GM12891 (cell line): ENCODE results near the gene NRG2.

Experiments
- DNase-seq: peaks from one replicate; pipeline ENCODE4 v3.0.0; 2011; ENCODE audit warnings: low spot score; ENCODE audit not compliant: insufficient read length
- FAIRE-seq: peaks from 2 replicates; lab custom pipeline; 2011; peaks lifted over from hg19 to GRCh38; lab: Jason Lieb, UNC
- PAX5 ChIP-seq: IDR thresholded peaks from 2 replicates; pipeline ENCODE4 v1.6.1; 2011; ENCODE audit warnings: low read length, moderate library complexity, mild to moderate bottlenecking; ENCODE audit not compliant: insufficient read depth, severe bottlenecking
- POLR2A ChIP-seq: IDR thresholded peaks from 2 replicates; pipeline ENCODE4 v1.6.1; 2011; ENCODE audit warnings: low read depth, low read length, control low read depth
- POLR2AphosphoS5 ChIP-seq: IDR thresholded peaks from 2 replicates; pipeline ENCODE4 v1.6.1; 2011; ENCODE audit warnings: low read depth, low read length, control low read depth
- POU2F2 ChIP-seq: IDR thresholded peaks from 2 replicates; pipeline ENCODE4 v1.6.1; 2011; ENCODE audit warnings: low read depth, mild to moderate bottlenecking, control low read depth, low read length, moderate library complexity
- SPI1 ChIP-seq: IDR thresholded peaks from 2 replicates; pipeline ENCODE4 v1.6.1; 2011; ENCODE audit warnings: low read depth, low read length, control low read depth
- TAF1 ChIP-seq: IDR thresholded peaks from 2 replicates; pipeline ENCODE4 v1.6.1; 2011; ENCODE audit warnings: low read depth, low read length, control low read depth

The NRG2 gene

GRCh38 chr5:139837711-139838380, 205.3 kb downstream of the NRG2 start:
- DNase-seq (no peak), FAIRE-seq (no peak)
- no peak for TF ChIP-seq POLR2AphosphoS5
- no peak for TF ChIP-seq TAF1
- no peak for TF ChIP-seq POU2F2
- no peak for TF ChIP-seq PAX5
- no peak for TF ChIP-seq SPI1
- no peak for TF ChIP-seq POLR2A

GRCh38 chr5:139836469-139837208, 206.5 kb downstream of the NRG2 start:
- no peak for DNase-seq
- no peak for FAIRE-seq
- TF ChIP-seq POLR2A (no peak), POU2F2 (no peak), PAX5 (no peak), TAF1 (no peak), POLR2AphosphoS5 (no peak), SPI1 (no peak)

GRCh38 chr5:139835656-139836055, 207.4 kb downstream of the NRG2 start:
- FAIRE-seq (no peak), DNase-seq (no peak)
- TF ChIP-seq POLR2AphosphoS5: no peak
- TF ChIP-seq POU2F2: no peak
- no peak for TF ChIP-seq SPI1
- no peak for TF ChIP-seq PAX5
- TF ChIP-seq TAF1: no peak
- no peak for TF ChIP-seq POLR2A

GRCh38 chr5:139833525-139833924, 209.6 kb downstream of the NRG2 start:
- TF ChIP-seq POU2F2: no peak
- TF ChIP-seq SPI1: no peak
- no peak for TF ChIP-seq TAF1
- TF ChIP-seq POLR2AphosphoS5: no peak
- TF ChIP-seq POLR2A: no peak
- no peak for TF ChIP-seq PAX5
- FAIRE-seq (no peak), DNase-seq (no peak)

- DNase-seq: no peak
- FAIRE-seq: no peak
- TF ChIP-seq TAF1 (no peak), POLR2A (no peak), SPI1 (no peak)
Observed at GRCh38 chr5:139831624-139832023, 211.5 kb downstream of the NRG2 start.

GRCh38 chr5:139829471-139829870, 213.6 kb downstream of the NRG2 start:
- DNase-seq (no peak), FAIRE-seq (no peak)

GRCh38 chr5:139828207-139828895, 214.7 kb downstream of the NRG2 start:
- no peak for TF ChIP-seq PAX5
- TF ChIP-seq SPI1: no peak
- no peak for TF ChIP-seq TAF1
- no peak for TF ChIP-seq POU2F2
- TF ChIP-seq POLR2A: no peak
- DNase-seq: no peak
- no peak for FAIRE-seq

More at GRCh38 chr5:139829471-139829870, 213.6 kb downstream of the NRG2 start:
- TF ChIP-seq PAX5 (no peak), POLR2AphosphoS5 (no peak), SPI1 (no peak), POU2F2 (no peak)

GRCh38 chr5:139825690-139826089, 217.4 kb downstream of the NRG2 start:
- TF ChIP-seq POU2F2: no peak
- DNase-seq (no peak), FAIRE-seq (no peak)

- no peak for DNase-seq
- no peak for FAIRE-seq
- TF ChIP-seq TAF1: no peak
- no peak for TF ChIP-seq PAX5
- TF ChIP-seq POLR2A: no peak
- no peak for TF ChIP-seq POLR2AphosphoS5
- TF ChIP-seq POU2F2: no peak
- no peak for TF ChIP-seq SPI1
Observed at GRCh38 chr5:139823757-139824355, 219.2 kb downstream of the NRG2 start.
